Skeletal muscle cell (primary cell): ENCODE measurements around the gene APLN.

ENCODE experiments used
- DNase-seq: peaks from one replicate; pipeline ENCODE4 v3.0.0-alpha.2; 2010; ENCODE audit warnings: low read depth
- H3K4me3 ChIP-seq: 2 replicates; pipeline ENCODE4 v1.5.1; 2011; ENCODE audit warnings: low read depth, mild to moderate bottlenecking, control low read depth, low read length, moderate library complexity

The APLN gene, protein sequence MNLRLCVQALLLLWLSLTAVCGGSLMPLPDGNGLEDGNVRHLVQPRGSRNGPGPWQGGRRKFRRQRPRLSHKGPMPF

DNA sequence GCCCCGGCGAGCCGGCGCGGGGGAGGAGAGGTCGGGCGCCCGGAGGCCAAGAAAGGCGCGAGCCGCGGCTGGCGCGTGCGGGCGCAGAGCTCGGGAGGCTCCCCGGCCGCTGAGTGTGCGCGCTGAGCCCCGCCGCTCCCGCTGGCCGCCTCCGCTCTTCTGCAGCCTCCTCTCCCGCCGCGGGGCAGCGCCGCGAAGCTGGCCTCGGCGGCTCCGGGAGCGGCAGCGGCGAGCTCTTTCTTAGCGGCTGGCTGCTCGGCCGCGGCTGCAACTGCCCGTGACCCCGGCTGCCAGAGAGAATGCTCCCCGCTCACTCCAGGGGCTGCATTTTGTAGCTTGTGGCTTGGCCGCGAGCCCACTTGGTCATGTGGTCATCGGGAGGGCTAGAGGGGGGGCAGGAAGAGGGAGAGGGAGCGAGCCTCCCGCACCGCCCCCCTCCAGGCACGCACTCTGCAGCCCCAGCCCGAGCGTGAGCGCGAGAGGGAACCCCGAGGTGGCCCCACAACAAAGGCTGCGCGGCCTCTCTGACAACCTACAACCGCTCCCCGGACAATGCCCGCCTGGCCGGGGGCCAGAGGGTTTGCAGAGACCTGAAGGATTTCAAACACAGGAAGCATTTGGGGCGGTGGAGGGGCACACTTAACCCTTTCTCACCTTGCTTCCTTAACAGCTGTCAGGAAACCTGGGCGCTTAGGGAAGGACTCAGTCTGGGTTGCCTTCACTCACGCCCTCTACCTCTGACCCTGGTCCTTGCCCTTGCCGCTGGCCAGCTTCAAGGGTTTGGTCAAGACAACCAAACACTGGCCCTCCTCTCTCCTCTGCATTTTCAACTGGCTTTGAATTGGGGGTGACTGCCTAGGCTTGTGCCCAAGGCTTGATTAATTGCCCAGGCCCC, at the start of gene APLN:
APLN (minus strand) TSS at position 305 of the 895 bp plus-strand sequence. CDS start 326 bp downstream, outside the sequence.
- peak within 1 kb of the TSS; percentile 52 for H3K4me3 ChIP-seq
- no peak for DNase-seq

DNA sequence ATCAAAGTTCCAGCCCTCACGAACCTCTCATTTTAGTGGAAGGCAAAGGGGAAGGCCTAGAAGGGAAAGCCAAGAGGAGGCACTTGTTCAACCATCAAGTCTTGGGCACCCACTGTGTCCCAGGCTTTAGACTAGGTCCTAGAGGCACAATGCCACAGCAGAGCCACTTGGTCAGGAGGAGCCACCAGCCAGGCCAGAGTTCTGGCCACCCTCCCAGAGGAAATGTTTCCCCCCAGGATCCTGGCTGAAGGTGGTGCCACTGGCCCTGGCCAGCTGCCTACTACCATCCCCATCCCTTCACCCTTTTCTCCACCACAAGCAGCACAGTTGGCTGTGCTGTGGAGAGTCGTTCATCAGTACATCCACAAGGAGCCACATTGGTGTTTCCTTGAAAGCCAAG, 49.7 kb upstream of the APLN start:
- H3K4me3 ChIP-seq: no peak overlapping the region
- DNase-seq: no peak

DNA sequence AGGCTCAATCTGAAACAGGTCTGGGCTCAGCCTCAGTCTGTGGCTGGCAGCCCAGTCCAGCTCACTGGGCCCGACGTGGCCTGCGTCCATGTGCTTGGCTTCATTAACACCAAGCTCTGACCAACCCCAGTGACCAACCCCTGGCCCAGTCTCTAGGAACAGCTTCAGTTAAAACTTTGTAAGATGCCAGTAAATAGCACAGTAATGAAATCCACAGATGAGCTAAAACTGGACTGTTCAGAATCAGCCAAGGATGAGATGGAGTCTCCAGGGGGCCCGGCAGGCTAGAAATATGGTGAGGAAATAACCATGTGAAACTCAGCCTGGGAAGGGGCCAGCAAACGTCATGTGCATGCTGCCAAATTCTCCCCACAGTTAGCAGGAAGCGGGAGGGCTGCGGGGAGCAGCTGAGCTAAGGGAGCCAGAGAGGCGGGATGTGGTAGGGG, 46.9 kb upstream of the APLN start:
- H3K4me3 ChIP-seq: no peak overlapping the region
- peak; percentile 74 for DNase-seq

DNA sequence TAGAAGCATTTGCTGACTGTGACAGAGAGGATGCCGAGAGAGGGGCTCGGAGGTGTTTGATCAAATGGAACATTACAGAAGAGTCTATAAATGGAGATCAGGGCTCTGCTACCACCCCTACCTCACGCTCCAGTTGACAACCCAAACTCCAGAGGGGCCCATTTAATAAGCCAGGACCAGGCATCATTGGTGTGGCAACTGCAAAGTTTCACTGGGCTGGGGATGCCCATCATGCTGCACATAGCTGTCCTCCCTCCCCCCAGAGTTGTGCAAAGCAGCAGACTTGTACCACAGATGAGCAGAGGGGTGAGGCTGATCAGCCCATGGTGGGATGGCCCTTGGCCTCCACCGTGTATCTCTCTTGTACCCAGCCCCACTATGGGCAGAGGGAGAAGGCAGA, 45.8 kb upstream of the APLN start:
- DNase-seq: no peak
- no peak overlapping the region for H3K4me3 ChIP-seq

DNA sequence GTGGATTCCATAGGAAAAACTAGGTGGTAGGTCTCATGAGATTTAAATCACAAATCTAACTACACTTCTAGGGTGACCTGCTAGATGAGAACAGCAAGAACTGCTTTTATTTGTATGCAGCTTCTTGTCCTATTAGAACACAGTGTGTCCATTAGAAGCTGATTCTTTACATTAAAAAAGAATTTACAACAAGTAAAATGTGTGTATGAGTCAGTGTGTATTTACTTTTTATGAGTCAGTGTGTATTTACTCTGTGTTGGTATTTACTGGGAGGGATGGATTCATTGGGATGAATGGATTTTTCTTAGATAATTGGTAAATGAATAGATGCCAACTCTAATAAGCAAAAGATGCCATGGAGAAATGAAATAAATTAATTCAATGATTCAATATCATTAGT, 43.4 kb upstream of the APLN start:
- no peak for DNase-seq
- no peak overlapping the region for H3K4me3 ChIP-seq

DNA sequence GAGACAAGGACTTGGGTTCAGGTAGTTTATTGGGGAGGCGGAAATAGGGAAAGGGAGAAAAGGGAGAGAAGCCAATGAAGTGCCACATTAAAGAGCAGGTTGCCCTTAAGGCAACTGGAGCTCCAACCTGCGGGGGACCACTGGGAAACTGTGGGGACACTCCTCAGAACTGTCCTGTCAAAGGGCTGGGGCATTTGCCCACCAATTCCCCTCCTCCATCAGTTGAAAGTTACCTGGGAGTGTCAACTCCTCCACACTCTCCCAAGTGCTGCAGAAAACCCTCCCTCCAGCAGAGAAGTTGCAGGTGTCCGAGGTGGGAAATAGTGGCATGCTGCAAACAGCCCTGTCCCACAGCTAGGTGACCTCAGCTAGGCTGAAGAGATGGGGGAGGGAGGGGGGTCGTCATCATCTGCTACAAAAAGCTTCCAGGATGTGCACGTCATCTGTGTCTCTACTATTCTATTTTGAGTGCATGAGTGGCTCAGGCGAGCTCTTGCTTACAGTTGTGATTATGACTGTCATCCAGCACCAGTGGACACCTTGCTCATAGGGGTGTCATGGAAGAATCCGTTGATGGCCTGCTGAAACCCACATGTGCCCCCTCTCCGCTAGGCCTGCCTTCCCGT, 42.6 kb upstream of the APLN start:
- no peak overlapping the region for H3K4me3 ChIP-seq
- no peak for DNase-seq

DNA sequence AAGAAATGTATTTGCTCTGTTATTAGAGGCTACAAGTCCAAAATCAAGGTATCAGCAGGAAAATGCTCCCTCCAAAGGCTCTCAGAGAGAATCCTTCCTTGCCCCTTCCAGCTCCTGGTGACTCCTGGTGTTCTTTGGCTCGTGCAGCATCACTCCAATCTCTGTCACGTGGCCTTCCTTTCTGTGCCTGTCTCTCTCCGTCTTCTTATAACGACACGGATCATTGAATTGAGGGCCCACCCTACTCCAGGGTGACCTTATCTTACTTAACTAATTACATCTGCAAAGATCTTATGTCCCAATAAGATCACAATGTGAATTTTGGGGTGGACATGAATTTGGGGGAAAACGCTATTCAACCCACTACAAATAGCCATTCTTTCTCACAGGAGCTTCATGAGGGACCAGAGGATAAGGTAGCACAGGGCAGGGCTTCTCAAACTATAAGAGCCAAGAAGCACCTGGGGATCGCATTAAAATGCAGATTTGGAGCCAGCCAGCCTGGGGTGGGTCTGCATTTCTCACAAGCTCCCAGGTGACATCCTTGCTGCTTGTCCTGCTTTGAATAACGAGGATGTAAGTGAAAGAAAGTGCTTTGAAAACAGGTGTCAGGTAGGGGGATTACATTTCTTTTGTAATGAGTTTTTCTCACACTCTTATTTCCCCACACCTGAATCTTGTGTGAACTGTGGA, 41.9 kb upstream of the APLN start:
- no peak overlapping the region for H3K4me3 ChIP-seq

DNA sequence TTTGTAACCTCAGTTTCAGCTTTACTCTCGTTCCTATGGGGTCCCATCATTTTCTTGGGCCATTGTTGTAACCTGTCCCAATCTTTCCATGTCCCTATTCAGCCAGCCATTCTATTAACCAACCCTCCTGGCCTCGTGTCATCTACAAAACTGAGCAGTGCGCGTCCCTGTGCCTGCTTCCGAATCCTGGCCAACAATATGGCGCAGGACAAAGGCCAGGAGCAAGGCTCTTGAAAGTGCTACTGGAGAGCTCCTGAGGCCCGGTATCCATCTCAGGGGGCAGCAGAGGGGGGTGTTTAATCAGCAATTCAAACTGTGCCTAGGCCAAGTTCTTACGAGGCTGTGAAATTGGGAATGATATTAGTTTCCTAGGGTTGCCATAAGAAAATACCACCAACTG, 41.2 kb upstream of the APLN start:
- no peak overlapping the region for H3K4me3 ChIP-seq
- DNase-seq: no peak

More for the DNA sequence above, 41.9 kb upstream of the APLN start:
- DNase-seq: no peak

DNA sequence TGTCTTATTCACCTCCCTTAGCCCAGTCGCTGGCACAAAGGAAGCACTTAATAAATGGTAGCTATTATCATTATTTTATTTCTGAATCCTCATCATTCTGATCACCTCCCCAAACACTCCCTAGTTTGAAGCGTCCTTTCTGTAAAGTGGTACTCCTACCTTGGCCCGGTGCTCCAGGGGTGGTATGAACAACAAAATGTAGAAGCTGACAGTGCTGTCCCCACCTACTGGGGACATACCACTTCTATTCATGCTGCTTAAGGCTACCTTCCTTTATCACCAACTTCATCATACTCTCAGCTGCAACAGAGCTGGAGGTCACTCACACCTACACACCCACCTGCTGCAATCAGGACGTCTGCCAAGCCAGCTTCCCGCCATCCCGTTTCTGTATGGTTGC, 40.8 kb upstream of the APLN start:
- no peak for DNase-seq
- H3K4me3 ChIP-seq: no peak overlapping the region

DNA sequence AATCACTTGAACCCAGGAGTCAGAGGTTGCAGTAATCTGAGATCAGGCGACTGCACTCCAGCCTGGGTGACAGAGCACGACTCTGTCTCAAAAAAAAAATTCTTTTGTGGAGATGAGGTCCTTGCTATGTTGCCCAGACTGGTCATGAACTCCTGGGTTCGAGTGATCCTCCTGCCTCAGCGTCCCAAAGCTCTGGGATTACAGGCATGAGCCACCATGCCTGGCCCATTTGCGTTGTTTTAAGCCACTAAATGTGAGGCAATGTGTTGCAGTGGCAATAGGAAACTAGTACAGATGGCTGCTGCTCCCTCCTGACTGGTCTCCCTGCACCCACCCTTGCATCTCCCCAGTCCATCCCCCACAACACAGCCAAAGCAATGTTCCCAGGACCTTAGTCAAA, 40.0 kb upstream of the APLN start:
- no peak overlapping the region for H3K4me3 ChIP-seq
- no peak for DNase-seq

DNA sequence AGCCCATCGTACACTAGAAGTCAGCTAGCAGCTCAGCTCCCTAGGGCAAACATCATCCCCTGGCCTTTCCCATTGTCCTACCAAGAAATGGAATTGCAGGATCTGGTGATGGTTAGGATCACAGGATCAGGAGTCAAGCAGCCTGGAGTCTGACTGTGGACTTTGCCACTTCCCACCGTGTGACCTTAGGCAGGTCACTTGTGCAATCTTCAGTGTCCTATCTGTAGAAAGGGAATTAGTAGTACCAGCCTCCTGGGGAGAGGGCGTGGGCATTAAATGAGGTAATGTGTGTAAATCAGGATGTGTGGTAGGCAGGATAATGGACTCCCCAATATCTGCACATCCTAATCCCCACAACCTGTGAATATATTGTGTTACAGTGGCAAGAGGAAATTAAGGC, 38.6 kb upstream of the APLN start:
- no peak for DNase-seq
- H3K4me3 ChIP-seq: no peak overlapping the region

DNA sequence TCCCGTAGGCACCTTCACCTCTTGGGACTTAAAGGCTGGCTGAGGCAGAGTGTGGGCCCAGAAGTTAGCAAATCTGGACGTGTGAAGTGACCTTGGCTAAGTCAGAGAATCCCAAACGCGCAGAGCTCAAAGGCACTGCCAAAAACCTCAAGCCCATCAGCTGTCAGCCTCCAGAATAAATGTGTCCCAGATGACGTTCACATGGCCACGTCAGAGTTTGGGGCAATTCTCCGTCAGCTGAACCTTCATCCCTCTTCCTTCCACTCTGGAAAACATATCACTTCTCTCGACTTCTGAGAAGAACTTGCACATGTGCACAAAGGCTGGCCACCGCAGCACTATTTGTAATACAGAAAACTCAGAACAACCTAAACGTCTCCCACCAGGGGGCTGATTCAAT, 35.7 kb upstream of the APLN start:
- H3K4me3 ChIP-seq: no peak overlapping the region
- DNase-seq: peak; percentile 89

DNA sequence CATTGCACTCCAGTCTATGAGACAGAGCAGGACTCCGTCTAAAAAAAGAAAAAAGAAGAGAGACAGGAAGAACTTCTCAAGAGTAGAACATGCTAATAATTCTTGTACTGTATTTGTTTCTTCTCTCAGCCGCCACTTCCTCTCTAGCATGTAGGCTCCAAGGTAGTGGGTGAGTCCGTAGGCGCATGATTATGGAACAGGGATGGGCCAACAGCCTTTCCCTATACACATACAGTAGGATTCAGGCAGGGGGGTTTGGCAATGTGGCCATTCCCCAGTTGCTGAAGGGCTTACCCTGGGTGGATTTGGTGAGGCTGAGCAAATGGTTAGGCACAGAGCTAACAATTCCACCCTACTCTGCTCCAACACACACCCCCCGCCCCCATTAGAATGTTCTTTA, 35.0 kb upstream of the APLN start:
- DNase-seq: no peak
- no peak overlapping the region for H3K4me3 ChIP-seq

DNA sequence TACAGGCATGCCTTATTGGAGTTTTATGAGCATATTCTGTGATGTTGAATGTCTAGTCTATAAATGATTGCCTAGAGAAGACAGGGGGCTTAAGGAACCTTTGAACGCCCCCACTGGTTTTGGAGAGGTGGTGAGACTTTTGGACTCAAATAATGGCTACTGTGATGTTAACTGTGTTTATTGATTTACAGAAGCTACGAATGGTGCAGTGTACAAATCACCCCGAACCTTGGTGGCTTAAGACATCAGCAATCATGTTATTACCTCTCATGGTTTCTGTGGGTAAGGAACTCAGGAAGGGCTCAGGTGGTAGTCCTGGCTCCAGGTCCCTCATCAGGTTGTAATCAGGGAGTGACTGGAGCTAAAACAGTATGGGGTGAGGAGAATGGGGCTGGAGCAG, 33.3 kb upstream of the APLN start:
- H3K4me3 ChIP-seq: no peak overlapping the region

DNA sequence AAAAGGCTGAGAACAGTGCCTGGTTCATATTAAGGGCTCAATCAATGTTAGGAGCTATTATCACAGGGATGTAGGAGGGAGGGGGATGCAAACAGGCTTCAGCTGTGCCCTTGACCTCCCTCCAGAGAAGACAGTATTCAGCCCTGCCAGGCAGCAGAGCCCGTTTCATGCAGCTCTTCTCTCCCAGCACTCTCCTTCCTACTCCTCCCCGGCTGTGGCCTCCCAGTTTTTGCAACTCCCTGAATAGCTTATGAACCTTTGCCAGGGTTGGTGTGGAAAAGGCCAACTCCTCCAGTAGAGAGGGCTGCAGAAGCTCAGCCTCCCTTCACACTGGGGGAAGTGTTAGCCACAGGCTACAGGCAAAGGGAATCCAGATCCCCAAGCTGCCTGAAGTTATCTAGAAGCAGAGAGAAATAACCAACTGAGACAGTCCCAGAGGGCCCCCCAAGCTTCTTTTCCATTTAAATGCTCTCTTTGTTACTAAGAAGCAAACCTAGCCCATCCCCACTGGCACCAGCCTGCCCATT, 31.7 kb upstream of the APLN start:
- no peak overlapping the region for H3K4me3 ChIP-seq
- peak; percentile 68 for DNase-seq

More for the DNA sequence above, 33.3 kb upstream of the APLN start:
- no peak for DNase-seq

DNA sequence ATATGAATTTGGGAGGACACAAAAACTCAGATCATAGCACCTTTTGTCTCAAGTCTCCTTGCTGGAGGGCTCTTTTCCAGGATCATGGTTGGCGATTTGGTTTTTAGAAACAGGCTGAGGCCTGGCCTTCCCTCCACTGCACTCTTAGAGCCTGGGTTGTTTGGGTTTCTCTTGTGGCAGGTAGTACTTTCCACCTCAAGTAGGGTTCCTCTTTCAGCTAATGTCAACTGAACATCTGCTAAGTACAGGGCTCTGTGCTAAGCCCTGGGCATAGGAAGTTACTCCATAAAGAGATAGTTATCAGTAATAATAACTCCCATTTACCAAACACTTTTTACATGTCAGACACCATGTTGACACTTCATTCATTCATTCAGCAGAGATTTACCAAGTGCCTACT, 28.2 kb upstream of the APLN start:
- H3K4me3 ChIP-seq: no peak overlapping the region
- DNase-seq: no peak

DNA sequence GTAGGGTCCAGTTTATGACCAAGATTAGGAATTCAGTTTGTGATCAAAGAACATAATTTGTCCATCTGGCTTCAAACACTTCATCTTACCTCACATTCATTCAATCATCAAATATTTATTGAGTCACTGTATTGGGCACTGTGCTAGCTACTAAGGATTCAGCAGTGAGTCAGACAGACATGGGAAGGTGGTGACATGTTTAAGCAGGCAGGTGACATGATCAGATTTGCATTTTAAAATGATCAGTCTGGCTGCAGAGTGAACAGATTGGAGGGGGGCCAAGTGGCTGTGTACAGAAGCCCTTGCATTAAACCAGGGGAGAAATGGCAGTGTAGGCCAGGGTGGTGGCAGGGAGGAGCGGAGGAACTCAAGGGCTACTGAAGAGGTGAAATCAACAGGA, 25.1 kb upstream of the APLN start:
- no peak for DNase-seq
- H3K4me3 ChIP-seq: no peak overlapping the region

DNA sequence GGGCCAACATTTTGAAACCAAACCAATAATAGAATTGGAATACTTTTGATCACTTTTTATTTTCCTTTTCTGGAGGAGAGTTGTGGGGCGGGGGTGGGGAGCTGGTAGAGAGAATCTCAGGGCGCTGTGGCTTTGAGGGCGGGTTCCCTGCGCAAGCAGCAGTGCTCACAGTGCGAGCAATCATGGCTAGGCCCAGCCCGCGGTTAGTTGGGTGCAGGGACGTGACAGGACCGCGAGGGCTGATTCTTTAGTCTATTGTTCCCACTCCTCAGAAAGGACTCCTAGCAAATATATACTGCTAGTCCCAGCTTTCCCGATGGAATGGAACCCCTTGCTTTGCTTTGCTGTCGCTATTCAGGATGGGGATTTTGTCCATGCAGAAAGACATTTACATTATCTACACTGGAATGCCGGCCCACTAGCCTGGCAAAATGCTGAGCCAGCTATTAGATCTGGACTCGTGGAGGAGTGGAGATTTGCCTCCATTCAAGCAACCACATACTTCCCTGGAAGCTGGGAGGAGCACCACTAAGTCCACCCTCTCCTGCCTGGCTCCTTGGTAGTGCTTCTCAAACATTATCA, 23.9 kb upstream of the APLN start:
- no peak for DNase-seq
- H3K4me3 ChIP-seq: peak overlapping the region; percentile 30

DNA sequence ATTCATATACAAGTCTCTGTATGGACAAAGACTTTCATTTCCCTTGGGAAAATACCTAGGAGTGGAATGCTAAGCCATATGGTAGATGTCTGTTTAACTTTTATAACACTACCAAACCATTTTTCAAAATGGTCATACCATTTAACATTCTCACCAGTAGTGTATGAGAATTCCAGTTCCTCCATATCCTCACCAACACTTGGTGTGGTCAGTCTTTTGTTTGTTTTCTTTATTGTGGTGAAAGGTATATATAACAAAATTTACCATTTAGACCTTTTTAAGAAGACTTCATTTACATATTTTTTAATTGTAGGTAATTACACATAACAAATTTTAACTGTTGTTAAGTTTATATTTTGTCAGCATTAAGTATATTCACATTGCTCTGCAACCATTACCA, 12.7 kb upstream of the APLN start:
- no peak overlapping the region for H3K4me3 ChIP-seq
- no peak for DNase-seq
